ENCODE measurements around the gene MATCAP1.

DNA sequence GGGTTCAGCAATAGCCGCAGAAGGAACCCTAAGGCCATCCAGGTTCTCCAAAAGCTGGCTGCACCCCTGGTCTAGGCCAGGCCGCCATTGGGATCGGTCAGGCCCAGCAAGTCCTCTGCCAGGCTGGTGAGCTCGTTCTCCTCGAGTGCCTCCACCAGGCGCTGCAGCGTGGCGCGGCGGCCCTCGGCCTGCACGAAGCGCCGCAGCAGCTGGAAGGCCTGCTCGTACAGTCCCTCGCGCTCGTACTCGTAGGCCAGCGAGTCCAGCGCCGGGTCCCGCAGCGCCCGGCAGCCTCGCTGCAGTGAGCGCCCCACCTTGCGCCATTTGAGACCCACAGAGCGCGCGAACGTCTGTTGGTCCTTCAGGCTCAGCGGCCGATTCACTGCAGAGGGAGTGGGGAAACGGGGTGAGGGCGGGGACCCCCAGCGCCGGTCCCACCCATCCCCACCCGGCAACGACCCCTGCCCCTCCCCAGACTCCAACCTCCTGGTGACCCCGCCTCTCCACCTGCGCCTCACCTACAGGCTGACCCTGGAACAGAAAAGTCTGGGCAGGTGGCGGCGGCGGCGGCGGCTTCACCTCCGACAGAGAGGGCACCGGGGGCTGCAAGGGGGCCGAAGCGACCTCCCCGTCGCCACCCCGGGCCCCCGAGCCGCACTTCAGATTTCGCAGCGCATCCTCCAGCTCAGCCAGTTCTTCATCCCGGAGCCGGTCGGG, 29.0 kb downstream of the MATCAP1 start:
- TF ChIP-seq EZH2phosphoT487 (IDR thresholded peaks at IDR 0.05; ENCODE audit: insufficient read depth, low read depth) (no peak), EZH2 (IDR thresholded peaks at IDR 0.05; ENCODE audit: insufficient read depth, poor library complexity, severe bottlenecking) (no peak)

All from GM23248 (cell line).